GM21423 (cell line): ENCODE results near the gene IL12A.
A peak's percentile ranks its signal among the peaks of the same experiment; 100 is the strongest.

ENCODE experiments used
- ATAC-seq: cut with Tn5 transposase; IDR thresholded peaks from one replicate; pipeline ENCODE4 v1.9.1; 2021; ENCODE audit warnings: mild to moderate bottlenecking, moderate library complexity; ENCODE audit not compliant: unreplicated experiment

Gene IL12A

DNA sequence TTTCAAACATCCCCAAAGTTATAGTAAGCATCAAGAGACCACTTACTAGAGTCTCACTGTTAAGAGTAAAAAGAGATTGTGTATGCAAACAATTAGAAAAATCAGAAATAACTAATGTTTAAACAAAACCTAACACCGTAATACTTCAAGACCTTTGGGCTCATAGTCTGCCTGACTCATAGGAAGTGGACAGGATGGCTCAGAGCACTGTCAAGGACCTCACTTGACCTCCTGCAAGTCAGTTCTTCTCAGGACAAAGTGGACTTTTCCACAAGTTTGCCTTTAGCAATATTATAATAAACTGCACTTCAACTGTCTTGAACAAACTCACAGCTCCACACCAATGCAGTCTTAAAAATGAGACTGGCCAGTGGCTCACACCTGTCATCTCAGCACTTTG, 34.8 kb downstream of the IL12A start:
- no peak for ATAC-seq

DNA sequence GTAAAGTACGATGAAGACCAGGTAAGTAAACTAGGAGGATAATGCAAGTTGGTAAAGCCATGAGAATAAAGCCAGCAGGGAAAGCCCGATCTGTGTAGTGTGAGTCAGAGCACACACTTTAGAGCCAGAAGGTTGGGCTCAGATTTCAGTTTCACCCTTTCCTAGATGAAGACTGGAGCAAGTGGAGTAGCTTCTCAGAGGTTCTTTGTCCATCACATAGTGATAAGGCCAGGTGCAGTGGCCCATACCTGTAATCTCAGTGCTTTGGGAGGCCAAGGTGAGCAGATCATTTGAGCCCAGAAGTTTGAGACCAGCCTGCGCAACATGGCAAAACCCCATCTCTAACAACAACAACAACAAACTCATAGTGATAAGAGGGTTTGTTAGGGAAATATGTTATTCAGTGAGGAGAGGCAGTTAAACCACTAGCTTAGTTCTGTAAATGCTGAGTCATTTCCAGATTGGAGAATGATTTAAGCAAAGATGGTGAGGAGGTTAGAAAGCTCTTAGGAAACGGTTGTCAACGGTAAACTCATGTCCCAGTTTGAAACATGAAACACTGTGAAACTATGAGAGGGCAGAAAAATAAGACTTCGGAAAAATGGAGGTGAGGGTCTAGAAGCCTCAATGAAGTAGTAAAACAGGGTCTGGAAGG, 39.0 kb downstream of the IL12A start:
- ATAC-seq = peak; percentile 85

DNA sequence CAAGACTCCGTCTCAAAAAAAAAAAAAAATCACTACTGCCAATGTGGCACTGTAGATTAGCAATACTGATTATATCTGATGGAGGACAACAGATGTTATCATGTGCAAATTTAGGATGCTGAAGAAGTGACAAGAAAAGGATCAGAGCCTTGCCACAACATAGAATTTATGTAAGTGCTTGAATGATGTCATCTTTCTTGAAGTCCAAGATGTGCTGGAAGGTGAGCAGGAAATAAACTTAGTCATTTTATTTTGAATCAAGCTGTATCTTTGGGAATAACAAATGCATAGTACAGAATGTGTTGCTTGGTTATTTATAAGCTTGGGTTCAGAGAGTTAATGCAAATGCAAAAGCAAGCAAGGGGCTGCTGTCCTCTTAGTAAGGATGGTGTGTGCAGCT, 47.1 kb downstream of the IL12A start:
- ATAC-seq = no peak

DNA sequence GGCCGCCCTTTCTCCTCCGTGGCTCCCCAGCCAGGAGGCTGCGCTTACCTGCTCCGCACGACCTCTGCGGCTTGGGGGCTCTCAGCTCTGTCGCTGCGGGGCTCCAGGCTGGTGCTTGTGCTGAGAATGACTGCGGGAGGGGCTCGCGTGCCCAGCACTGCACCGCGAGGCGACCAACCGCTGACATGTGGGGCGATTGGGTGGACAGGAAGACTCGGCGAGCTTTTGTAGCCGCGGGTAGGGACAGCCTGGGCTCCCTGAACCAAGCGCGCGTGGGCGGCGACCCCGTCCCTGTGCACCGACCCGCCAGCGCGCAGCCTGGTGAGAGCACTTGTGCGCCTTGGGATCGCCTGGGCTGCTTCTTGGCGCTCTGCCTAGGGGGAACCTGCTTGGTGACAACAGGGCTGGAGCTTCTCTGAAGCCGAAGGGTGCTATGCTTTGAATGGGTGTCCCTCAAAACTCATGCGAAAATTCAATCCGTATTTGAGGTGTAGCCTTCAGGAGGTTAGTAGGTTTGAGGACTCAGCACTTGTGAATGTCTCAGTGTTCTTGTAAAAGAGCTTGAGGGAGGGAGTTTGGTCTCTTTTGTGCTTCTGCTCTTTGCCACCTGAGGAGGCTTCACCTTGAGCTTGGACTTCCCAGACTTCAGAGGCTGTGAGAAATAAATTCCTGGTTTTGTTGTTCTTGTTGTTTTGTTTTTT, 50.4 kb downstream of the IL12A start:
- no peak for ATAC-seq

DNA sequence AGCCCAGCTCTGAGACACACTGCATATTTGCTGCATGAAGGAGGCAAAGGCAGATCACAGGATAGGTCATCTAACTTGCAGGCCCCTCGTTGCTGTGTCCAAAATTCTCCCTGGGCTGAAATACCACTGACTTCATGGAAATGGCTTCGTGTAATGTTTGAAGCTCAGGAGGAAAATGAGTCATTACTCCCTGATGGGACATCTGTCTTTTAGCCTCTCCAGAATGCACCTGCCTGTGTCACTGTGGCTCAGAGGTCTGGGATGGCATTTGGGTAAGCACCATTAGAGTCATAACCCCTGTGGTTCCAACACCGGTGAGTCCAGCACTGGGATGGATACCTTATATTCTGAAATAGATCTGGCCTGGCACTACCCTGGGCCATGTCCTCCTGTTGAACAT, 51.5 kb downstream of the IL12A start:
- ATAC-seq = no peak

DNA sequence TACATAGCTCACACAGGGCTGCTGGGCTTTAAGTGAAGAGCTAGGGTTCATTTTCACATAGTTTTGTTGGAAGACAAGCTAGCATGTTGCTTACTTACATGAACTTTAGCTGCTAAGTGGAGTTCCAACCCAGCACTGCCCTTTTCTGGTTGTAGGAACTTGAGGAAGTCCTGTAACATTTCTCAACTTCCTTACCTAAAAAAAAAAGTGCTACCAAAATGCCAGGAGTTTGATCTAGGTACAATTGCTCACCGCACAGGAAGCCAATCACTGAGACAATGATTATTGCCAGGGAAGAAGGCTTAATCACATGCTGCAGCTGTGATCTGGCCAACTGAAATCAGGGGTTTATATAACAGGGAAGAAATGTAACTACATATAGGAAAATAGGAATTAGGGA, 52.8 kb downstream of the IL12A start:
- no peak for ATAC-seq

DNA sequence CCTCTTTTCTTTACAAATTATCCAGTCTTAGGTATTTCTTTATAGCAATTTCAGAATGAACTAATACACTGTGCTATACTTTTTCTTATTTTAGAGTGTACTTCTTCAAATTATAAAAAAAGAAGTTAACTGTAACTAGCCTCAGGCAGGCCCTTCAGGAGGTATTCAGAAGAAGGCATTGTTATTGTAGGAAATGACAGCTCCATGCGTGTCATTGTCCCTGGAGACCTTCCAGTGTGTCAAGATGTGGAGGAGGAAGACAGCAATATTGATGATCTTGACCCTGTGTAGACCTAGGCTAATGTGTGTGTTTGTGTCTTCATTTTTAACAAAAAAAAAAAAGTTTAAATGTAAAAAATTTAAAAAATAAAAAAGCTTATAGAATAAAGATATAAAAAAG, 55.5 kb downstream of the IL12A start:
- no peak for ATAC-seq
